Upper lobe of right lung (tissue), 1 donor: ENCODE data around the gene ACP7. TPM values are rescaled to one million over a fixed set of nuclear protein-coding genes. Genes with fewer than 3 reads are reported as not detected.
"Not testable (repeated sequence)": the region's sequence is repeated elsewhere in the genome, so short reads cannot be mapped to it uniquely, and the experiment has no call there.

Experiments used
- ATAC-seq: fragments of 200-7000 bp; cut with Tn5 transposase; one replicate; pipeline ENCODE4 v1.9.1; 2020; ENCODE audit warnings: mild to moderate bottlenecking, moderate library complexity
- DNase-seq: peaks from one replicate; pipeline ENCODE4 v3.0.0-alpha.2; 2020
- H3K27ac ChIP-seq: fragments of 200-600 bp; one replicate; pipeline ENCODE4 v1.8.0; 2022
- H3K27me3 ChIP-seq: fragments of 200-600 bp; one replicate; pipeline ENCODE4 v1.8.0; 2022; ENCODE audit warnings: mild to moderate bottlenecking
- H3K36me3 ChIP-seq: fragments of 200-600 bp; one replicate; pipeline ENCODE4 v1.8.0; 2022
- H3K4me1 ChIP-seq: fragments of 200-600 bp; one replicate; pipeline ENCODE4 v1.8.0; 2022
- H3K4me3 ChIP-seq: fragments of 200-600 bp; one replicate; pipeline ENCODE4 v1.8.0; 2022; ENCODE audit warnings: mild to moderate bottlenecking
- H3K9me3 ChIP-seq: fragments of 200-600 bp; one replicate; pipeline ENCODE4 v1.8.0; 2022
- intact Hi-C: fragments of 100-400 bp; cut with DNase I; formaldehyde crosslinking; loops from one replicate; pipeline ENCODE4 v1.11.0; 2022
- total RNA-seq: library from RNA; stranded (reverse); fragmentation: NEBNext Ultra II Directional; extraction: Animal tissue kit (Norgen Biotek cat#: 25700); gene quantifications from one replicate; pipeline ENCODE4 v1.2.1, GENCODE V29; 2021
- TF ChIP-seq, protein P1 (sequence below): fragments of 200-600 bp; IDR thresholded peaks from one replicate; pipeline ENCODE4 v1.8.0; 2022; ENCODE audit warnings: antibody characterized with exemption
- donor health status: DM: no; HTN: yes; CAD: no; lungs with severe emphysema.

The ACP7 gene
- total RNA-seq, 1 donor from 2014 or later, result not detected

- ATAC-seq, result no peak
- Histone ChIP-seq H3K9me3 (no peaks in the 10 kb centered on the region), H3K4me1 (peaks cover 9% of the 10 kb centered on the region), H3K36me3 (no peaks in the 10 kb centered on the region), H3K27me3 (peaks cover 68% of the 10 kb centered on the region), H3K27ac (no peak overlapping the region), H3K4me3 (no peak overlapping the region)
- TF ChIP-seq, protein P1, sequence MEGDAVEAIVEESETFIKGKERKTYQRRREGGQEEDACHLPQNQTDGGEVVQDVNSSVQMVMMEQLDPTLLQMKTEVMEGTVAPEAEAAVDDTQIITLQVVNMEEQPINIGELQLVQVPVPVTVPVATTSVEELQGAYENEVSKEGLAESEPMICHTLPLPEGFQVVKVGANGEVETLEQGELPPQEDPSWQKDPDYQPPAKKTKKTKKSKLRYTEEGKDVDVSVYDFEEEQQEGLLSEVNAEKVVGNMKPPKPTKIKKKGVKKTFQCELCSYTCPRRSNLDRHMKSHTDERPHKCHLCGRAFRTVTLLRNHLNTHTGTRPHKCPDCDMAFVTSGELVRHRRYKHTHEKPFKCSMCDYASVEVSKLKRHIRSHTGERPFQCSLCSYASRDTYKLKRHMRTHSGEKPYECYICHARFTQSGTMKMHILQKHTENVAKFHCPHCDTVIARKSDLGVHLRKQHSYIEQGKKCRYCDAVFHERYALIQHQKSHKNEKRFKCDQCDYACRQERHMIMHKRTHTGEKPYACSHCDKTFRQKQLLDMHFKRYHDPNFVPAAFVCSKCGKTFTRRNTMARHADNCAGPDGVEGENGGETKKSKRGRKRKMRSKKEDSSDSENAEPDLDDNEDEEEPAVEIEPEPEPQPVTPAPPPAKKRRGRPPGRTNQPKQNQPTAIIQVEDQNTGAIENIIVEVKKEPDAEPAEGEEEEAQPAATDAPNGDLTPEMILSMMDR, result no peak
- intact Hi-C loops, result no loop called here
- DNase-seq, result no peak
Measured at GRCh38 chr19:39084732-39085080, 538 bp downstream of the ACP7 start.

GRCh38 chr19:39085392-39085791 lies 1.2 kb downstream of the ACP7 start:
- no peak for ATAC-seq
- intact Hi-C loops, result no loop called here
- Histone ChIP-seq H3K27ac (no peak overlapping the region), H3K4me3 (no peak overlapping the region), H3K9me3 (no peaks in the 10 kb centered on the region), H3K4me1 (peaks cover 9% of the 10 kb centered on the region), H3K36me3 (no peaks in the 10 kb centered on the region), H3K27me3 (peaks cover 61% of the 10 kb centered on the region)
- TF ChIP-seq, protein P1, result no peak
- no peak for DNase-seq

DNA sequence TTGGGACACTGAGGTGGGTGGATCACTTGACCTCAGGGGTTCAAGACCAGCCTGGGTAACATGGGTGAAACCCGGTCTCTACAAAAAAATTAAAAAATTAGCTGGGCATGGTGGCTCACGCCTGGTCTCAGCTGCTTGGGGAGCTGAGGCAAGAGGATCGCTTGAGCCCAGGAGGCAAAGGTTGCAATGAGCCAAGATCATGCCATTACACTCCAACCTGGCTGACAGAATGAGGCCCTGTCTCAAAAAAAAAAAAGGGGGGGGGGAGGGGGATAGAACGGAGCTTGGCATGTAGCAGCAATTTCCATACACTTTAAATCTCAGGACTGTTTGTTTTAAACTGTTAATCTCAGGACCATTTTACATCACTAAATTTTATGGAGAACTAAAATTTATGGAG lies 2.2 kb downstream of the ACP7 start:
- DNase-seq (no peak), ATAC-seq (no peak)
- no peaks in the 10 kb centered on the region for H3K9me3 ChIP-seq
- H3K27ac ChIP-seq, result no peak overlapping the region
- intact Hi-C loops, result no loop called here
- no peaks in the 10 kb centered on the region for H3K36me3 ChIP-seq
- H3K27me3 ChIP-seq, result peaks cover 51% of the 10 kb centered on the region
- peaks cover 9% of the 10 kb centered on the region for H3K4me1 ChIP-seq
- TF ChIP-seq, protein P1, result no peak
- H3K4me3 ChIP-seq, result no peak overlapping the region

- DNase-seq (no peak), ATAC-seq (no peak)
- TF ChIP-seq, protein P1, result no peak
- Histone ChIP-seq H3K9me3 (no peaks in the 10 kb centered on the region), H3K4me3 (no peak overlapping the region), H3K4me1 (peaks cover 5% of the 10 kb centered on the region), H3K27ac (no peak overlapping the region), H3K36me3 (no peaks in the 10 kb centered on the region), H3K27me3 (peaks cover 34% of the 10 kb centered on the region)
- intact Hi-C loops, result no loop called here
Measured at GRCh38 chr19:39087907-39088686, 3.9 kb downstream of the ACP7 start.

DNA sequence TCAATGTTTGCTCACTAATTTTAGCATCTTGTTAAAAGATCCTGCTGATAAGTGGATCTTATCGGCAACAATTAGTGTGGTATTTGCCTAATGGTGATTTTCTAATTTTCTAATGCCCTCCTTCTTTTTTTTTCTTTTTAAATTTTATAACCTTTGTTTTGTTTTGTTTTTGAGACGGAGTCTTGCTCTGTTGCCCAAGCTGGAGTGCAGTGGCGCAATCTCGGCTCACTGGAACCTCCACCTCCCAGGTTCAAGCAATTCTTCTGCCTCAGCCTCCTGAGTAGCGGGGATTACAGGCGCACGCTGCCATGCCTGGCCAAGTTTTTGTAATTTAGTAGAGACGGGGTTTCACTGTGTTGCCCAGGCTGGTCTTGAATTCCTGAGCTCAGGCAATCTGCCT lies 5.8 kb downstream of the ACP7 start:
- H3K36me3 ChIP-seq, H3K9me3 ChIP-seq, DNase-seq, H3K4me3 ChIP-seq, ATAC-seq, H3K27ac ChIP-seq, H3K4me1 ChIP-seq, intact Hi-C loops: not testable (repeated sequence)
- H3K27me3 ChIP-seq, result peaks cover 15% of the 10 kb centered on the region

GRCh38 chr19:39090881-39091280 lies 6.7 kb downstream of the ACP7 start:
- H3K9me3 ChIP-seq, result no peaks in the 10 kb centered on the region
- no peak overlapping the region for H3K4me3 ChIP-seq
- H3K27ac ChIP-seq, result no peak overlapping the region
- ATAC-seq, result no peak
- TF ChIP-seq, protein P1, result no peak
- H3K27me3 ChIP-seq, result peaks cover 7% of the 10 kb centered on the region
- no peaks in the 10 kb centered on the region for H3K36me3 ChIP-seq
- intact Hi-C loops, result no loop called here
- no peaks in the 10 kb centered on the region for H3K4me1 ChIP-seq
- DNase-seq, result no peak

GRCh38 chr19:39095799-39096540 lies 11.8 kb downstream of the ACP7 start:
- H3K27me3 ChIP-seq, result peaks cover 25% of the 10 kb centered on the region
- H3K4me3 ChIP-seq, H3K4me1 ChIP-seq, intact Hi-C loops, H3K27ac ChIP-seq, ATAC-seq, H3K9me3 ChIP-seq, H3K36me3 ChIP-seq, DNase-seq: not testable (repeated sequence)
